Right hindlimb (tissue), 1 donor: ENCODE measurements around the gene SLFNL1.

Experiments
- DNase-seq: peaks from one replicate; pipeline ENCODE4 v3.0.0-alpha.2; 2018

Gene SLFNL1

GRCh38 chr1:40985875-40986274, 35.6 kb downstream of the SLFNL1 start:
- no peak for DNase-seq

- DNase-seq, result no peak
Observed at GRCh38 chr1:40985161-40985560, 36.4 kb downstream of the SLFNL1 start.

GRCh38 chr1:40984531-40984930, 37.0 kb downstream of the SLFNL1 start:
- DNase-seq, result no peak

GRCh38 chr1:40984066-40984465, 37.5 kb downstream of the SLFNL1 start:
- no peak for DNase-seq

GRCh38 chr1:40983286-40983685, 38.2 kb downstream of the SLFNL1 start:
- DNase-seq, result no peak

- no peak for DNase-seq
Observed at GRCh38 chr1:40982721-40983120, 38.8 kb downstream of the SLFNL1 start.

GRCh38 chr1:40981691-40982448, 39.7 kb downstream of the SLFNL1 start:
- peak; percentile 57 for DNase-seq

- DNase-seq, result no peak
Observed at GRCh38 chr1:40980453-40981121, 40.9 kb downstream of the SLFNL1 start.

- DNase-seq, result peak; percentile 48
Observed at GRCh38 chr1:40980068-40980452, 41.5 kb downstream of the SLFNL1 start.

- peak; percentile 97 for DNase-seq
Observed at GRCh38 chr1:40979241-40980067, 42.1 kb downstream of the SLFNL1 start, which contains the start of gene CTPS1. CTPS1 (plus strand) TSS chr1:40979696; CDS start chr1:40983291, 3,595 bp downstream.

GRCh38 chr1:40978886-40979240, 42.7 kb downstream of the SLFNL1 start:
- no peak for DNase-seq

GRCh38 chr1:40977716-40978115, 43.8 kb downstream of the SLFNL1 start:
- no peak for DNase-seq

- no peak for DNase-seq
Observed at GRCh38 chr1:40976952-40977690, 44.4 kb downstream of the SLFNL1 start.

- no peak for DNase-seq
Observed at GRCh38 chr1:40974945-40975344, 46.6 kb downstream of the SLFNL1 start.

GRCh38 chr1:40973912-40974311, 47.6 kb downstream of the SLFNL1 start:
- DNase-seq, result no peak

GRCh38 chr1:40971966-40972365, 49.6 kb downstream of the SLFNL1 start:
- DNase-seq, result no peak

GRCh38 chr1:40969445-40969844, 52.1 kb downstream of the SLFNL1 start:
- DNase-seq, result no peak

- DNase-seq, result no peak
Observed at GRCh38 chr1:40966417-40966816, 55.1 kb downstream of the SLFNL1 start.
